CD4-positive, alpha-beta T cell treated with Interferon alpha-2 for 1 hour (primary cell): Measurements from ENCODE around the gene RBPMS2.
"Not testable (repeated sequence)": the region's sequence is repeated elsewhere in the genome, so short reads cannot be mapped to it uniquely, and the experiment has no call there.

Experiments used
- DNase-seq, 2 donors: peaks; one replicate each; pipeline ENCODE4 v3.0.0-alpha.2; 2020 to 2022

Gene RBPMS2

GRCh38 chr15:64749999-64750657, 25.3 kb downstream of the RBPMS2 start:
- no peak for DNase-seq

DNA sequence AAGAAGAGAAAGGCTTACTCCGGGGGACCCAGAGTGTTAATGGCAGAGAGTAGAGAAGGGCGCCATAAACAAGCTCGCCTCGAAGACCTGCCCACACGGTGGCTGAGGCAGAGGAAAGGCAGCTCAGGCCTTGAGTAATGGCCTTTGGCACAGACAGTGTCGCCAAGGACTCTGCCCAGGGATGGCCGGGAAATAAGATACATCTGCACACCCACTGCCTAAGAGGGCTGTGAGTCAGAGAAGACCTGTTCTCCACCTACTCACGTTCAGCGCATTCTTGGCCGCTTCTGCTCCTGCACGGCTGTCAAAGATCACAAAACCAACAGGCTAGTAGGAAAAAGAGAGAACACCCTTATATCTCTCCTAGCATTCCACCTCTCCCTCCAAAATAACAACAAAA, 26.2 kb downstream of the RBPMS2 start:
- DNase-seq = no peak

DNA sequence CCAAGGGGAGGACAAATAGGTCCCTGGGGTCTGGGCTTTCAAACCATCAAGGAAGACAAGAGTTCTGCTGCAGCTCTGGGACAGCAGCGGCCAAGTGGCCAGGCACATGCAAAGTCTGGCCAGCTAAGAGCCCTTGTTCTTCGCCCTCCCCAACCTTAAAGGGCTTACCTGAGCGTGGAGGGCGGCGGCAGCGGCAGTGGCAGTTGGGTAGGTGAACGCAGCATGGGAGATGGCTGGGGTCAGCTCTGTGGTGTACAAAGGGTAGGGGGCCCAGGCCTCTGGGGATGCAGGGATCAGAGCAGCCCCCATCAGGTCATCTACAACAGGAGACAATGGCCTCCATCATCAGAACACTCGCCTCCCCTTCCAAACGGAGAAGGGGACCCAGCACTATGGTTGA, 27.1 kb downstream of the RBPMS2 start:
- DNase-seq = no peak

GRCh38 chr15:64747578-64747977, 27.8 kb downstream of the RBPMS2 start:
- no peak for DNase-seq

- DNase-seq = no peak
Observed at GRCh38 chr15:64746921-64747320, 28.5 kb downstream of the RBPMS2 start.

- DNase-seq = no peak
Observed at GRCh38 chr15:64746356-64746755, 29.0 kb downstream of the RBPMS2 start.

DNA sequence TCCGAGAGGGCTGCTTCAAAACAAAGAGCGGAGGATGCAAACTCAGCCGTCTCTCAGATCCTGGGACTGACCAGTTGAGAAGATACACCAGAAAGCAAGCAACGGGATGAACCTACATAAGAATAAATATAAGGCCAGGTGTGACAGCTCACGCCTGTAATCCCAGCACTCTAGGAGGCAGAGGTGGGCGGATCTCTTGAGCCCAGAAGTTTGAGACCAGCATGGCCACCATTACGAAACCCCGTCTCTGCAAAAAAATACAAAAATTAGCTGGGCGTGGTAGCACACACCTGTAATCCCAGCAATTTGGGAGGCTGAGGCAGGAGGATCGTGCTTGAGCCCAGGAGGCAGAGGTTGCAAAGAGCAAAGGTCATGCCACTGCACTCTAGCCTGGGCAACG, 31.7 kb downstream of the RBPMS2 start:
- DNase-seq = no peak

DNA sequence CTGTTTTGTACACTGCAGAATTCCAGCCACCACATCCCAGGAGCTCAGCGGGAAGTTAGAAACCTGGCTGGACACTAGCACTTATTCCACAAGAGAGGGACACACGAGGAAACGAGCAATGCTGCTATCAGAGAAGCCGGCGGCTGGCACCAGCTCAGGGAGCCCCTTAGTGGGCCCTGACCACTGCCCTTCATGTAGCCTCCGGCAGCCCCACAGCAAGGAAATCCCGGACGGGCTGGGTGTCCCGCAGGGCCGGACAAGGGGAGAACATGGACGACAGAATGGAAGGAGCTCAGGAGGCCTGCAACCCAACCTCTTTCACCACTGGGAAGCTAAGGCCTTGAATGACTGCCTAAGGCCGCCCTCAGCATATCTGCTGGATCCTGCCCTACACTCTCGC, 32.5 kb downstream of the RBPMS2 start:
- DNase-seq = no peak

DNA sequence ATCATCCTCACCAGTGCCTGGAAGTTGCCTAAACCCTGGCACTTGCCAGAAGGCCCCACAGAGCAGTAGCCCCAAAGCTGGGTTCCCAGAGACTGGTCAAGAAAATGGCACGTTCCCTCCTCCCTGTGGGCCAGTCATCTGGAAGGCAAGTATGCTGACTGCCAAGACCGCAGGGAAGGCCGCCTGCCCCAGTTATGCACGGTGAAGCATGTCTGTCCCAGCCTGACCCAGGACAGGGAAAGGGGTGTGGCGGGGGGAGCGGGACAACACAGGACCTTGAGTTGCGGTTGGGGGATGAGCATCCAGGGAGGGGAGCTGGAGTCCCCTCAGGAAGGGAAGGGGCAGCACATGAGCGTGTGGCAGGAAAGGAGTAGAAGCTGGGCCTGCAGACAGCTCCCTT, 33.0 kb downstream of the RBPMS2 start:
- DNase-seq = no peak

GRCh38 chr15:64741708-64742107, 33.7 kb downstream of the RBPMS2 start:
- DNase-seq = not testable (repeated sequence)

DNA sequence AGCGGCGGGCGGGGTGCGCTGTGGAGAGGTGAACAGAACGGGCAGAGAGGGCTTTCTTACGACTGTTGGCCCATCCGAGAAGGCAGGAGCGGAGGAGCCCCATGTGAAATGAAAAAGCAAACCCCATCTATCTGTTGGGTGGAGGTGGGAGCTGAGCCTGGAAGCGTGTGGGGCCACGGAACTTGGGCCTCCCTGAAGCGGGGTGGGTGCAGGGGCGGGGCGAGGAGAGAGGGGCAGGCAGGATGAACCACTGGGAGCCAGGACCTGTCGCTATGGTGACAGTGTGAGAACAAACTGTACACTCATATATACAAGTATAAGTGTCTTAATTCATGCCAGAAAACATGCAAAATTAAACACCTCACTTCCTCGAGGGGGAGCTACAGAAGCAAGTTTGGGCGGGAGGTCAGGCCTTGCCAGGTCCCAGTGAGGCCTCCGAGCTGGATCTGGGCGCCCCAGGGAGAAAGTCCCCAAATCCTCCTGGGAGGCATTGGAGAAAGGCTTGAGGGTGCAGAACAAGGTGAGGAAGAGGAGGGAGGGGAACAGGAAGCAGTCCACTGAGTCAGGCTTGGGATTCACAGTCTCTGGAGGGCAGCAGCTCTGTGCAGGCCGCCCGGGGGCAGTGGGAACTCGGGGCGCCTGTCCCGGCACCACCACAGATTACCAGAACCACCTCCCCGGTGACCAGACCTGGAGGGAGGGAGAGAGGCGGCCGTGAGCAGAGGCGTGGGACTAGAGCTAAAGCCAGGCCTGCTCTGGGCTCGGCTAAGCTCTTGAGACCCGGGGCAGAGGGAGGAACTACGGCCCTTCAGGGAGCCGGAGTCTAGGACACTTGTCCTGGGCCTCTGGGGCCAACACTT, 34.8 kb downstream of the RBPMS2 start:
- DNase-seq = no peak

DNA sequence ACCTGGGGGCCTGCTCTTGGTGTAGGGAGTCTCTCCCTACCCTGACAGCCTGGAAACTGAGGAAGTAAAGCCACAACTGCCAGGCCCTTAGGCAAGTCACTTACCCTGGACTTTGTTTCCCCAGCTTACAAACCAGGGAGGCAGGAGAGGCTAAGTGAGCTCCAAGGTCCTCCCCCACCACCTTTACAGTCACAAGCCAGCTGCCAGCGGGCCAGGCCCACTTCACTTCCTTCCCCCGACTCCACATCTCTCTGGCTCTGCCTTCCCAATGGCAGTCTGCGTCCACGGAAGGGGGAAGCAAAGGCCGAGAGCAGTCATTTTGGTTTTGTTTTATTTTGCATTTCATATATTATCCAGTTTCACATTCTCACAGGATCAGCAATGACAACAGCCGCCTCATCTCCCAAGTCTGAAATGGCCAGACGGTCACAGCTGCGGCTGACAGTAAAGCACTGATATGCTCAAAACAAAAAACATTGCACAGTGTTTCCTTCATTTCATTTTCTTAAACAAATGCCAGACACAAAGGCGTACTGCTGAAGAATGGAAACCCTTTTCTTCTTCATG, 35.7 kb downstream of the RBPMS2 start:
- no peak for DNase-seq

DNA sequence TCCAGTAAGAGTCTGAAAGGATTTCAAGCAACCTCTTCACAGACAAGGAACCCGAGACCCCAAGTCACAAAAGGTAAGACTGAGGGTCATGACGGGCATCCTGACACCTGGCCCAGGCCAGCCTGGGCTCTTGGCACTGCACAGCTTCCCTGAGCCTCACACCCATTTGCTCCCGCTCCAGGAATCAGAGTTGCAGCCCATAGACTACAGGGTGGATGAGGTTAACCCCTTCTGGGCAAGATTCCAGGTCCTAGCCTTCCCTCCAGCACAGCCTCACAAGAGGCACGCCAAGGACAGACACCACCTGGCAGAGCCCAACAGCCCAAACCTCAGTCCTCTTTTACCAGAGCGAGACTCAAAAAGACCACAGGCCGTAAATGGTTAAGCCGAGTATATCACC, 36.2 kb downstream of the RBPMS2 start:
- DNase-seq = no peak

DNA sequence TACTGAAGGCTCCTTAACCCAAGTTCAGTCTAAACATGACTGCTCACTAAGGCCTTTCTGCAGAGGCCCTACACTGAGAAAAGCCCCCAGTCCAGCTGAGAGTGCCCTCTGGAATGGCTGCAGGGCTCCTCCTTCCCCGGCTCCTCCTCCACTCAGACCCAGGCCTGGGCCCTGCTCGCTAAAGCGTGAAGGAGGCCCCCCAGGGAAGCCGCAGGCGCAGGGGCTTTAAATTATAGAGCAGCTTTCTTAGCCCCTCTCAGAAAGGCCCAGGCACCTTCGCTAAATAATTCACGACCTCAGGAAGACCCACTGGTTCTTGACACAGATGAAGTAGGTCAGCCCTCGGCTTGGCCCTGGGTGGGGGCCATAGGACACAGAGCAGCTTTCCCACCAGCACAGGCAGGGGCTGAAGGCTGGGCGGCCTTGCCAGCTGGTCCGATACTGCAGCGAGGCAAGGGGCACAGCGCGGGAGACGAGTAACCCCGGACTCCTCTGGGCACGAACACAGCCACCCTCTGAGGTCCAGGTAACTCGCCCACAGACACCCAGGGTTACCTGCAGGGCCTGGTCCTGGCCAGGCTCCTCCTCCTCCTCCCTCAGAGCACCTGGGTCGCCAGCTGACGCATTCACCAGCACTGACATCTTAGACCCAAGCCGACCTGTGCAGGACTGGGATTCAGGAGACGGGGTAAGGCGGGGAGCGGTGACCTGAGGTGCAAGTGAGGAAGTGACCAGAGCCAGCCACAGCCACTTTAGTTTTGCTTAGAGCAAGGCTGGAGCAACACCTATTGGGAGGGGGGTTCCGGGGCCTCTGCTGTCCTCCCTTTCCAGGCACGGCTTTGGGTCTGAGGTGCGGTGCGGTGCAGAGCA, 36.9 kb downstream of the RBPMS2 start:
- DNase-seq = no peak

DNA sequence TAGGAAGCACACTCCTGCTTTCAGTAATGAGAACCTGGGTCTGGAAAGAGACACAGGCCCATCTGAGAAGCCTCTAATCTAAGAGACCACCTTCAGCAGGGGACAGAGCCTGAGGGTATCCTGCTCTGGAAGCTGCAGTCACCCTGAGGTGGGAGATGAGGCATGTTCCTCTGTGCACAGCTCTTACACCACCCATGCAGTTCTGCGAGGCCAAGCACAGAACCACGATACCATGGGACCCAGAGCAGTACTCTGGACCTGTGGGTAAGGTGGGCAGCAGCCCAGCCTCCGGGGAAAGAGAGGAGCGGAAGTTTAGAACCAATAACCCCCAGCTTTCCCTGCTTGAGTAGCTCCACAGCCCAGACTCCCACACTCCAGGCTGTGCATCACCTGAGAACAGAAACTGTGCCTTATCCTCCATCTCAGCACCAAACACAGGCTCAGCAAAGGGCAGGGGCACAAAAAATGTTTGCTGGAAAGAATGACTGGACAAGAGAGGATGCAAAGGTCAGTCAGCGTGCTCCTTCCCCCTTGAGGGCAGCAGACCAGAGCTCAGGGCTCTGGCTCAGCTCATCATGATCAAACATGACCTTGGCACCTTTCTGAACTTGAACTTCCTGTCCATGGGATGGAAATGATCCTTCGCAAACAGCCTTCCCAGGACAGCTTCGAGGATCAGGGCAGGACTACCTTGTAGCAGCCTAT, 43.1 kb downstream of the RBPMS2 start:
- DNase-seq = no peak

DNA sequence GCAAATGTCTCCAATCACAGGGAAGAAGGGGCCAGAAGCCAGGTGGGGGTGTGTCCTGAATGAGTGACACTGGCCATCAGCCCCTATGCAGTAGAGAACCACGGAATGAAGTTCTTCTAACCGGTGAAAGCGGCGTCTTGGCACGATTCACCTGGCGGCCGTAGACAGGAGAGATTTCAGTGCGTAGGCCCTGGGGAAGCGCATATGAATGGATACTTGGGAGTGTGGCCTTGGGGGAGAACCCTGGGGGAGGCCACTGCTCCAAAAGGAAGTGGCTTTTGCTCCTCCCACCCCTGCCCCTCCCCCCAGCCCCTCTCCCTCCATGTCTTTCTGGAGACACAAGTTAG, 43.6 kb downstream of the RBPMS2 start:
- no peak for DNase-seq

GRCh38 chr15:64731012-64731804, 44.2 kb downstream of the RBPMS2 start:
- peak; percentile 79 to 86 for DNase-seq

DNA sequence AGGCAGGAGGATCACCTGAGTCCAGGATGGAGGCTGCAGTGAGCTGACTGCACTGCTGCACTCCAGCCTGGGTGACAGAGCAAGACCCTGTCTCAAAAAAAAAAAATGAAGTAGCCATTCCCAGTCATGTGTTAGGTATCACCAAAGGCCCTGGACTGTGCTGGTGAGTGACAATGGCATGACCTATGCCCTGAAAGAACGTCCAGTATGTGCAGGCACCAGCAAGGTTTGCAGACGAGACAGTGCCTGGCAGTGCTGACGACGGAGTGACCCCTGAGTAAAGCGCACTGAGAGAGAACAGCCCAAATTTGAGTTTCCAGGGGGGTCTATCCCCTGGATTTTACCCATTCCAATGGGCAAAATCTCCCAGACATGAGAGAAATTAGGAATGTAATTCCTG, 45.2 kb downstream of the RBPMS2 start:
- no peak for DNase-seq

DNA sequence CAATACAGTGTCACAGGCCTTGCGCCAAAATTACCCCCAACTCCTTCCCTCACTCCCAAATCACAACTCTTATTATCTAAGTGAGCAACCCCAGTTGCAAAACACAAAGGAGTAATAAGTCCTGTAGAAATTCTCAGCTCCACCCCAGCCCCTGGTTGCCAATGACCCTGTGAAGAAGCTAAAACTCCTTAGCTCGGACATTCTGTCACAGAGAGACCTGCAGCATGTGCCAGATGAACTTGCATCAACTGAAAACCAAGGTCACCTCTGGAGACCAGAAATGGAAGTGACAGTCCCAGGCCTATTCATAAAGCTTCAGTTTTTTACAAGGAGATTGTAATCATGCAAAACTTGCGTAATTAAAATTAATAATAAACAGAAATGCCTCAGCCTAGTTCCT, 55.2 kb downstream of the RBPMS2 start:
- DNase-seq = no peak

GRCh38 chr15:64717735-64718495, 57.5 kb downstream of the RBPMS2 start:
- no peak for DNase-seq

DNA sequence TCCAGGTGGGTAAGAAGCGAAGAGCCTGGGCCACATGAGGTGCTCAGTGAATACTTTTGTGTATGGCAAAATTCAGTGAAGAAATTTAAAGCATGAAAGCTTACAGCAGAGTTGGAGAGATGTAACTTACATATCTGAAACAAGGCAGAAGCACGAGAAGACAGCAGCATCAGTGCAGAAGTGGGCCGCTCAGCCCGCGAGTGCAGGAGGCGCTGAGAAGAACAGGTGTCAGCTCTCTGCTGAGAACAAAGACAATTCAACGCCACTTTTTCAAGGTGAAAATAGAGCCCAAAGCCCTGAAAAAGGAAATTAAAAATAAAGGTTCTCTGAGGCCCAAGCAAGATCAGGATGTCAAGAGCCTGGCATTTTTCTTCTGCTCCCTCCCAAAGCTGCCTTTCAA, 58.3 kb downstream of the RBPMS2 start:
- DNase-seq = no peak
